Epithelial cell of esophagus (primary cell): Measurements from ENCODE around the gene SHC3.
A peak's percentile ranks its signal among the peaks of the same experiment; 100 is the strongest.

Source experiments
- DNase-seq: peaks from one replicate; pipeline ENCODE4 v3.0.0; 2010; ENCODE audit warnings: low read depth
- H3K4me3 ChIP-seq: 2 replicates; pipeline ENCODE4 v1.5.1; 2011; ENCODE audit warnings: mild to moderate bottlenecking, low read length, control low read depth
- TF ChIP-seq, protein P1 (sequence below): IDR thresholded peaks from 2 replicates; pipeline ENCODE4 v1.5.1; 2011; ENCODE audit warnings: low read depth, mild to moderate bottlenecking, low read length, control low read depth, inconsistent platforms; ENCODE audit not compliant: insufficient read depth; ENCODE audit errors: missing control alignments

Gene SHC3

DNA sequence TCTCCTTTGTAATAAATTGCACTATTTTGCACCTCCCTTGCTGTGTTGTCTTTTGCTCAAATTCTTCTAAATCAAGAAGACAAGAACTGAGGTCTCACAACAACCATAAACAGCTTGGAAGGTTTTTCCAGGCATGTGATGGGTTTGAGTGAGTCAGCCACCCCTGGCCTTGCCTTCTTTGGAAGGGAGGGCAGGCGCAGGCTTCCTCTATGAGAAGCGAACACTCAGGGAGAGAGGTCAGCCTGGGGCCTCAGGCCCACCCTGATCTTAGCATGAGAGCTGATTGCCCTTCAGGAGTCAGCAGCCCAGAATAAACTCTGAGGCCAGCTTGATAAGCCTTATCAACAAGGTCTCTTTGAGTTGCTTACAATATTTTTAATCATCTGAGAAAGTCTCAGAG is 155.7 kb downstream of the SHC3 start:
- DNase-seq, result no peak
- TF ChIP-seq, protein P1, sequence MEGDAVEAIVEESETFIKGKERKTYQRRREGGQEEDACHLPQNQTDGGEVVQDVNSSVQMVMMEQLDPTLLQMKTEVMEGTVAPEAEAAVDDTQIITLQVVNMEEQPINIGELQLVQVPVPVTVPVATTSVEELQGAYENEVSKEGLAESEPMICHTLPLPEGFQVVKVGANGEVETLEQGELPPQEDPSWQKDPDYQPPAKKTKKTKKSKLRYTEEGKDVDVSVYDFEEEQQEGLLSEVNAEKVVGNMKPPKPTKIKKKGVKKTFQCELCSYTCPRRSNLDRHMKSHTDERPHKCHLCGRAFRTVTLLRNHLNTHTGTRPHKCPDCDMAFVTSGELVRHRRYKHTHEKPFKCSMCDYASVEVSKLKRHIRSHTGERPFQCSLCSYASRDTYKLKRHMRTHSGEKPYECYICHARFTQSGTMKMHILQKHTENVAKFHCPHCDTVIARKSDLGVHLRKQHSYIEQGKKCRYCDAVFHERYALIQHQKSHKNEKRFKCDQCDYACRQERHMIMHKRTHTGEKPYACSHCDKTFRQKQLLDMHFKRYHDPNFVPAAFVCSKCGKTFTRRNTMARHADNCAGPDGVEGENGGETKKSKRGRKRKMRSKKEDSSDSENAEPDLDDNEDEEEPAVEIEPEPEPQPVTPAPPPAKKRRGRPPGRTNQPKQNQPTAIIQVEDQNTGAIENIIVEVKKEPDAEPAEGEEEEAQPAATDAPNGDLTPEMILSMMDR, result no peak

DNA sequence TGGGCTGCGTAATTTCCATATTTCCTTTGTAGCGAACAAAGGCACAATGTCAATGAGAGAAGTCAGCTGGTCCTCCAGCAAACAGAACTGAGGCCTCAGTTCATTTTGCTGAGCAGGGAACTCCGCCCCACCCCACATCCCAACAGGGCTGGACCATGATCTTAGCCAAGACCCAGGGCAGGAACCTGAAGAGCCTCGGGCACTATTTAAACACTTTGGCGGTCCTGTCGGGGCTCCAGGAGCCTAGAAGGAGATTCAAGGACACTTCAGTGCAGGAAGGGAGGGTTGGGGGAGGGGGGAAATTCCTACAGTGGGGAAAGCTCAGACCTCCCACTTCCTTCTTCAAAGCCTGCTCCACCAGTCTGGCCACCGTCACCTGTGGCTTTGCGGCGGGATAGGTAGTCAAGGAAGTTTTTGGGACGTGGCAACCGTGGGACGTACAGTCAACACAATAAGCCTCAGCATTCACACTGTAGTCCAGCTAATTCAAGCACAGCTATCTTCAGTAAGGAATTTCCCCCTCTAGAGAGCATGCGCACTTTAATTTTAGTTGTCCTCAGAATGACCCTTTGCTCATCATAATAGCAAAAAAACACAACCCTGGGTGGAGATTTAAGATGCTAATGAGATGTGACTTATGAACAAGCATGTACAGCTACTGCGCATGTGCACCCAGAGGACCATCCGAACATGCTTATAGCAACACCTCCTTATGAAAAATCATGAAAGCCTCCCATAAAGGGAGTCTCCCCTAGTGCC is 156.4 kb downstream of the SHC3 start:
- DNase-seq, result peak; percentile 53
- H3K4me3 ChIP-seq, result no peak overlapping the region
- TF ChIP-seq, protein P1, result no peak

More for the DNA sequence above, 155.7 kb downstream of the SHC3 start:
- H3K4me3 ChIP-seq, result no peak overlapping the region

DNA sequence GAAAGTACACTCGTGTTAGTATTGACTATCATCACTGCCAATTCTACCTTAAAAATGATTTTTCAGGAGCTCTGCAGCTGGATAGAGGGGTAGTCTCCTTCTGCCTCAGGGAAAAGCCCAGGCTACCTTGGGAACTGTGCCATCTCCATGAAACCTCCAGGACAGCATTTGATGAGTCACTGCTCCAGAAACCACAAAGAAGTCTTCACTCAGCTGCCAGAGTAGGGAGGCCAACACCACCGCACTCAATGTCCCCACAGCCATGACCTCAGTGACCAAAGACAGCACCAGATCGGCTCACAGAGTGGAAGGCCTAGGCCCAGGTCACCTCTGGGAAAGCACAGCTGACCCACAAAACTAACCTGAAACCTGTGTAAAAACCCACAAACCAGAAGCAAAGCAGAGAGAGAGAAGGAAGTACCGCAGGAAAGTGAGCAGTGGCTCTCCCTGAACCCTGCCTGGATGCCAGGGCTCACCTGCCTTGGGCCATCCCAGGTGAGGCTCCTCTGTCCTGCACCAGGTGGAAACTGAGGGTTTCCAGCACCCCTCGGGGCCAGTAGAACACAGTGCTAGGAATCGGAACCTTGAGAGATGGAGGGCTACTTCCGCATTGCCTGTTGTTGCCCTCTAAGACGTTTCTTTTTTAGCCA is 157.3 kb downstream of the SHC3 start:
- TF ChIP-seq, protein P1, result no peak
- peak; percentile 59 for DNase-seq
- no peak overlapping the region for H3K4me3 ChIP-seq

DNA sequence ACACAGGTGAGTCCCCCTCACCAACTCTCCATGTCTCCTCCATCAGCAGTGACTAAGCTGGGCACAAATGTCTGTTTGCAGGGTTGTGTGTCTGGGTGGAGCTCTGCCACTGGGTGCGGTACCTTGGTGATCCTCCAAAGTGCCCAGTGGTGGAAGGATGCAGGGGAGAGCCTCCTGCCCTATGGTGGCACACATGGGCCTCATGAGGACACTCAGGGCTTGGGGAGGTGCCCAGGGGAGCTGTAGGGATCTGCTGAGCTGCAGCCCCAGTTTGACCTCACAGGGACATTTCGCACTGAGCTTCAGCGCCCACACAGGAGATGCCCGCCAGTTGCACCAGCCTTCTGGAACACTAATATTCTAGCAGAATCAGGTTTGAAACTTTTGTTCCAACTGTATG is 157.9 kb downstream of the SHC3 start:
- TF ChIP-seq, protein P1, result no peak
- no peak for DNase-seq
- H3K4me3 ChIP-seq, result no peak overlapping the region

DNA sequence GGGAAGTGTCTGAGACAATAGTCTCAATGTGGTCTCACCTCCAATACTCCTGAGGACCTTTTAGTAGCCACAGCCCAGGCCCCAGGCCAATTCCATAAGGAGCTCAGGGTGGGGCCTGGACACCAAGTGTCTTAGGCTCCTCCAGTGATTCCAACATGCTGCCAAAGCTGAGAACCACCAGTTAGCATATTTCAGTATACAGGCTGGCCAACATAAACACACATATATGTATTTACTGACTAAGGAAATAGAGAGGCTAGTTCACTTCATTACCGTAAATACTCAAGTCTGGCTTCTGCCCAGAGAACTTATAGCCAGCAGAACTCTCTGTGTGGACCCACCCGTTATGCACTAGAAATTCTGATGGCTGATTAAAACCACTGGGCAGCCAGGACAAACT is 163.3 kb downstream of the SHC3 start:
- no peak for DNase-seq
- no peak overlapping the region for H3K4me3 ChIP-seq
- TF ChIP-seq, protein P1, result no peak

DNA sequence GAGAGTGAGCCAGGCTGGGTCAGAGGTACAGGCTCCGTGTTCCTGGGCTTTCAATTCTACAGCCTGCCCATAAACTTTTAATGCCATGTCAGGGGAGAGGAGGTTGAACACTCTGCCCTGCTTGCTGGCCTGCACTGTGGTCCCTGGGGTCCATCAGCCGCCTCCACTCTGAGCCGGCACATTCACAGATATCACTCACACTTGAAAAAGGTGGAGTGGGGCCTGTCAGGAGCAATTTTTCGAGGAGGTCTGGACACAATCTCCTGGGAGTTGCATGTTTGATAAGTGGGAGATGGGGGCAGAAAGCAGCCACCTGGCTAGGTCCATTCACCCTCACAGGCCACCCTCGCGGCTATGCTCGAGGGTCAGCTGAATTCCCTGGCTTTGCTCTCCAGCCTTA is 164.5 kb downstream of the SHC3 start:
- TF ChIP-seq, protein P1, result no peak
- DNase-seq, result no peak
- H3K4me3 ChIP-seq, result no peak overlapping the region
